Endothelial cell of umbilical vein (primary cell): Measurements from ENCODE around the gene EFR3B.

Source experiments
- CTCF ChIP-seq, 2 donors: IDR thresholded peaks; 1 replicate in 1 of 2; 2 replicates in 1 of 2; pipeline ENCODE4 v1.5.1; 2011; ENCODE audit warnings: low read length in 2 of 2, mild to moderate bottlenecking in 2 of 2, moderate library complexity in 2 of 2, control low read depth in 1 of 2, inconsistent platforms in 1 of 2, low read depth in 1 of 2; ENCODE audit not compliant: insufficient read depth in 1 of 2; ENCODE audit errors: extremely low read depth in 1 of 2
- EZH2 ChIP-seq: IDR thresholded peaks from 2 replicates; pipeline ENCODE4 v1.6.1; 2012; ENCODE audit warnings: borderline replicate concordance, low read depth, mild to moderate bottlenecking, moderate library complexity, low read length, inconsistent platforms; ENCODE audit not compliant: severe bottlenecking
- POLR2A ChIP-seq: IDR thresholded peaks from 2 replicates; pipeline ENCODE4 v1.6.1; 2012; ENCODE audit warnings: low read depth, mild to moderate bottlenecking, control low read depth, low read length

- no peak for TF ChIP-seq CTCF (IDR thresholded peaks at IDR 0.05; ENCODE audit: extremely low read depth in 1 of 2, insufficient read depth in 1 of 2, low read depth in 1 of 2, low read length in 2 of 2)
- TF ChIP-seq EZH2: no peak
- TF ChIP-seq POLR2A: no peak
Observed at GRCh38 chr2:25068217-25068616, 26.3 kb downstream of the EFR3B start.
